Fibroblast of lung (primary cell): ENCODE measurements around the gene APOBEC3A. TPM values are rescaled to one million over a fixed set of nuclear protein-coding genes. Genes with fewer than 3 reads are reported as not detected.

Experiments
- DNase-seq, 2 donors: peaks; one replicate each; pipeline versions ENCODE4 v3.0.0 to v3.0.0-alpha.2; 2010; ENCODE audit warnings: low read depth in 2 of 2
- H2AFZ ChIP-seq: 2 replicates; pipeline ENCODE4 v1.5.1; 2012; ENCODE audit warnings: low read length, control low read depth, inconsistent platforms
- H3K27ac ChIP-seq: 2 replicates; pipeline ENCODE4 v1.5.1; 2011; ENCODE audit warnings: low read length, control low read depth; ENCODE audit not compliant: insufficient read depth
- H3K27me3 ChIP-seq: 2 replicates; pipeline ENCODE4 v1.5.1; 2011; ENCODE audit warnings: mild to moderate bottlenecking, low read length; ENCODE audit not compliant: control insufficient read depth, insufficient read depth
- H3K36me3 ChIP-seq: 2 replicates; pipeline ENCODE4 v1.5.1; 2011; ENCODE audit warnings: low read length; ENCODE audit not compliant: control insufficient read depth, insufficient read depth
- H3K4me1 ChIP-seq: 2 replicates; pipeline ENCODE4 v1.5.1; 2011; ENCODE audit warnings: low read length; ENCODE audit not compliant: control insufficient read depth, insufficient read depth; ENCODE audit errors: extremely low read depth
- H3K4me2 ChIP-seq: 2 replicates; pipeline ENCODE4 v1.5.1; 2011; ENCODE audit warnings: low read length, control low read depth; ENCODE audit not compliant: insufficient read depth; ENCODE audit errors: extremely low read depth
- H3K4me3 ChIP-seq, 4 experiments: fragments of 200-600 bp in 1 of 4; sonication (generic) in 1 of 4; replicated peaks in 1 of 4; 2 replicates each; pipeline ENCODE4 v1.5.1; 2011 to 2016; ENCODE audit warnings: low read length in 4 of 4, low read depth in 3 of 4, mild to moderate bottlenecking in 3 of 4, control low read depth in 2 of 4, inconsistent platforms in 1 of 4, mixed read lengths in 1 of 4; ENCODE audit not compliant: insufficient read depth in 1 of 4; ENCODE audit errors: control extremely low read depth in 1 of 4
- H3K79me2 ChIP-seq: 2 replicates; pipeline ENCODE4 v1.5.1; 2012; ENCODE audit warnings: mild to moderate bottlenecking, low read length, inconsistent platforms; ENCODE audit not compliant: control insufficient read depth, insufficient read depth
- H3K9ac ChIP-seq: 2 replicates; pipeline ENCODE4 v1.5.1; 2011; ENCODE audit warnings: mild to moderate bottlenecking, low read length, control low read depth; ENCODE audit not compliant: insufficient read depth
- H3K9me3 ChIP-seq: 2 replicates; pipeline ENCODE4 v1.5.1; 2012; ENCODE audit warnings: low read depth, low read length; ENCODE audit not compliant: control insufficient read depth, insufficient read depth
- H4K20me1 ChIP-seq: 2 replicates; pipeline ENCODE4 v1.5.1; 2011; ENCODE audit warnings: low read length; ENCODE audit not compliant: control insufficient read depth, insufficient read depth; ENCODE audit errors: extremely low read depth
- EZH2 ChIP-seq: IDR thresholded peaks from 2 replicates; pipeline ENCODE4 v1.5.1; 2012; ENCODE audit warnings: low read length, control low read depth, mild to moderate bottlenecking; ENCODE audit errors: missing control alignments
- polyA plus RNA-seq, 2 donors: library from polyadenylated mRNA; depleted of rRNA in 1 of 2; stranded (reverse) in 1 of 2; unstranded in 1 of 2; fragments of >200 nt; gene quantifications; 2 replicates each; pipeline ENCODE4 v1.2.1, GENCODE V29; 2011 to 2012; ENCODE audit warnings: missing spikeins in 1 of 2
- total RNA-seq: library from RNA; depleted of rRNA; stranded (reverse); fragments of >200 nt; gene quantifications from 2 replicates; pipeline ENCODE4 v1.2.1, GENCODE V29; 2014
- TF ChIP-seq, protein P1 (sequence below), 2 donors: IDR thresholded peaks in 1 of 2; conservative IDR thresholded peaks in 1 of 2; 1 replicate in 1 of 2; 2 replicates in 1 of 2; pipeline ENCODE4 v1.5.1; 2011 to 2012; ENCODE audit warnings: low read length in 2 of 2, control low read depth in 1 of 2, inconsistent platforms in 1 of 2, low read depth in 1 of 2, mild to moderate bottlenecking in 1 of 2

The APOBEC3A gene
- total and polyA plus RNA-seq, 2 donors (not counting 1 experiment from before 2014, with no cell fraction given): not detected

DNA sequence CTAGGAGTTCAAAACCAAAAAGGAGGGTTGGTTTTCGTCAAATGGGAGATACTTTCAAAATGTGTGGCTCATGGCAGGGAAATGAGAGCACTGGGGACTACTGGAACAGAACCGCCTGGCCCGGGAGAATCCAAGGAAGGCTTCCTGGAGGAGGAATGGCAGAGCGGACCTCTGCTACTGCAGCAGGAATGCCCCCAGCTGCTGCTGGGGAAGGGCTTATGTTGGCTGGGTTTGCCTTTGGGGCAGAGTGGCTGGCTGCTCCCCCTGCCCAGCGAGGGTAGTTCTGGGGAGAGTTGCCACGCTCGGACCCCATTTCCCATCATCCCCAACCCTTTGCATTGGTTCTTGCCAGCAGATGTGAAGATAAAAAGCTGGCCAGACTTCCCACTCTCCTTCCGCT, 10.6 kb upstream of the APOBEC3A start:
- Histone ChIP-seq H3K27me3 (peaks cover 18% of the 10 kb centered on the region), H3K9me3 (no peaks in the 10 kb centered on the region), H4K20me1 (no peaks in the 10 kb centered on the region), H3K9ac (no peak overlapping the region), H2AFZ (no peak overlapping the region), H3K4me3 (no peak overlapping the region), H3K4me1 (no peaks in the 10 kb centered on the region), H3K79me2 (no peaks in the 10 kb centered on the region), H3K4me2 (no peak overlapping the region), H3K36me3 (no peaks in the 10 kb centered on the region), H3K27ac (no peak overlapping the region)
- no peak for DNase-seq
- TF ChIP-seq, protein P1, sequence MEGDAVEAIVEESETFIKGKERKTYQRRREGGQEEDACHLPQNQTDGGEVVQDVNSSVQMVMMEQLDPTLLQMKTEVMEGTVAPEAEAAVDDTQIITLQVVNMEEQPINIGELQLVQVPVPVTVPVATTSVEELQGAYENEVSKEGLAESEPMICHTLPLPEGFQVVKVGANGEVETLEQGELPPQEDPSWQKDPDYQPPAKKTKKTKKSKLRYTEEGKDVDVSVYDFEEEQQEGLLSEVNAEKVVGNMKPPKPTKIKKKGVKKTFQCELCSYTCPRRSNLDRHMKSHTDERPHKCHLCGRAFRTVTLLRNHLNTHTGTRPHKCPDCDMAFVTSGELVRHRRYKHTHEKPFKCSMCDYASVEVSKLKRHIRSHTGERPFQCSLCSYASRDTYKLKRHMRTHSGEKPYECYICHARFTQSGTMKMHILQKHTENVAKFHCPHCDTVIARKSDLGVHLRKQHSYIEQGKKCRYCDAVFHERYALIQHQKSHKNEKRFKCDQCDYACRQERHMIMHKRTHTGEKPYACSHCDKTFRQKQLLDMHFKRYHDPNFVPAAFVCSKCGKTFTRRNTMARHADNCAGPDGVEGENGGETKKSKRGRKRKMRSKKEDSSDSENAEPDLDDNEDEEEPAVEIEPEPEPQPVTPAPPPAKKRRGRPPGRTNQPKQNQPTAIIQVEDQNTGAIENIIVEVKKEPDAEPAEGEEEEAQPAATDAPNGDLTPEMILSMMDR (conservative IDR thresholded peaks at IDR 0.05 in 1 of 2, IDR thresholded peaks at IDR 0.05 in 1 of 2; ENCODE audit: low read depth in 1 of 2, low read length in 2 of 2): no peak
- TF ChIP-seq EZH2: no peak

DNA sequence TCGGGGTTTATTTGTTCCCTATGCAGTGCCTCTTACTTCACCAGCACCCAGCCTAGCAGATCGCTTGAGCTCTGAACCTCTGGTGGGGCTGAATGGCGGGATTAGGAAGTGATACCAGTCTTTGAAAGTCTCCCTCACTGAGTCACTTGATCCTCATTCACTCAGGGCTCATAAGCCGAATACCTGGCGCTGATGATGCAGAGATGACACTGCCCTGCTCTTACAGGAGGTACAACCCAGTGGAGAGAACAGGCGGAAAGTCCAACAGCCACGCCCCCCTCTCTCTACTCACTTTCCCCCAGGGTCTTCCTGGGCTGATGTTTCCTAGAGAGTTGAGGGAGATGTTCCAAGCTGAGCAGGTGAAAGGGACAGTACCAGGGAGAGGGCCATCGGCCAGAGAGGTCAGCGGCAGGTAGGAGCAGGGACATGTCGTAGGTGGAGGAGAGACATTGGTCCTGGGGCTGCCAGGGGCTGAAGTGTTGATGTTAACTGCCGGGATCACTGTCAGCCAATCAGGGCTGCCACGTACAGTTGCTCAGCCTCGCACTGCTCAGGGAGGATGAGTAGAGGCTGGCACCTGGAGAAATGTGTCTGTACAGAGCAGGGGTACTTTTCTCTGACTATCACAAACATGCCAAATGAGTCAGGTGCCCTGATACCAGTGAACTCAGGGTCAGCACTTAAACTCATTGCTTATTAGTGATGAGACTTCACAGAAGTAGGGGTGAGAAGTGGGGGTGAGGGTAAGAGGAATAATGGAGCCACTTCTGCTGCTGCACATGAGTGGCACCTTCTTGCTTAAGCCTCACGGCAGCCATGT, 9.9 kb upstream of the APOBEC3A start:
- H3K4me1 ChIP-seq: no peaks in the 10 kb centered on the region
- no peaks in the 10 kb centered on the region for H3K36me3 ChIP-seq
- no peaks in the 10 kb centered on the region for H4K20me1 ChIP-seq
- peaks cover 18% of the 10 kb centered on the region for H3K27me3 ChIP-seq
- H3K79me2 ChIP-seq: no peaks in the 10 kb centered on the region
- H3K27ac ChIP-seq: no peak overlapping the region
- H2AFZ ChIP-seq: no peak overlapping the region
- DNase-seq: no peak
- H3K4me3 ChIP-seq: no peak overlapping the region
- TF ChIP-seq, protein P1 (conservative IDR thresholded peaks at IDR 0.05 in 1 of 2, IDR thresholded peaks at IDR 0.05 in 1 of 2; ENCODE audit: low read depth in 1 of 2, low read length in 2 of 2): no peak
- no peak for TF ChIP-seq EZH2
- H3K4me2 ChIP-seq: no peak overlapping the region
- no peaks in the 10 kb centered on the region for H3K9me3 ChIP-seq
- H3K9ac ChIP-seq: no peak overlapping the region

DNA sequence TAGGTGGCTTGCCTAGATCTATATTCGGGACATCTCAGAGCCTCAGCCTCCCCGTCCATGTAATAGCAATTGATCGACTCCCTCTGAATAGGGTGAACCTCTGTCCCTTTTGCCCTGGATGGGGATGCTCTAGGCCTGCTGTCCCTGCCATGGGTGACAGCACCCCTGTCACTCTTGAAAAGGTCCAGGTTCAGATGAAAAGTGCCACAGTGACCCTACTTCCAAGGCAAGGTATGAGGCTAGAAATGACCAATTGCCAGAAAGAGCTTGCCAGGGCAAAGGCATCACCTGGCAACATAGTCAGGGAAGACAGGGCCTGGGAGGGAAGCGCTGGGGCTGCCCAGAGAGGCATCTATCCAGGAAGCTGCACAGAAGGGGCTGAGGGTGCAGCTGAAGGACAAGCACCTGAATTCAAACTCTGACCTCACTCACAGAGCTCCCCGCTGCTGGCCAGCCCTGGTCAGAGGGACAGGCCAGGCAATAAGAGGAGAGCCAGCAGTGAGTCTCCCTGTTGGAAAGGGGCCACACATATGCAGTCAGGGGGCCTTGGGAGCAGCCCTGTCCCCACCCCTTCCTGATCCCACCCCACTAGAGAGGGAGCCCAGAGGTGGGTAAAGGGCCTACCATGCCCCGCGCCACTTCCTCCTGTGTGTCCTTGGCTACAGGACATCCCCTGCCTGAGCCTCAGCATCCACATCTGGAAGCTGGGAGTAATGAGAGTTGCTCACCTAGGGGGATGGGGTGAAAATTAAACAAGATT, 9.0 kb upstream of the APOBEC3A start:
- Histone ChIP-seq H3K9me3 (no peaks in the 10 kb centered on the region), H2AFZ (no peak overlapping the region), H4K20me1 (no peaks in the 10 kb centered on the region), H3K27ac (no peak overlapping the region), H3K79me2 (no peaks in the 10 kb centered on the region), H3K4me1 (no peaks in the 10 kb centered on the region), H3K36me3 (no peaks in the 10 kb centered on the region), H3K9ac (no peak overlapping the region), H3K4me2 (no peak overlapping the region), H3K4me3 (no peak overlapping the region), H3K27me3 (peaks cover 18% of the 10 kb centered on the region)
- no peak for DNase-seq
- TF ChIP-seq, protein P1 (conservative IDR thresholded peaks at IDR 0.05 in 1 of 2, IDR thresholded peaks at IDR 0.05 in 1 of 2; ENCODE audit: low read depth in 1 of 2, low read length in 2 of 2): no peak
- TF ChIP-seq EZH2: no peak
